GM12878 (cell line): ENCODE measurements around the gene IFT122. TPM values are rescaled to one million over a fixed set of nuclear protein-coding genes. Genes with fewer than 3 reads are reported as not detected.

Experiments used
- ATAC-seq: fragments of 200-7000 bp; cut with Tn5 transposase; 3 replicates; pipeline ENCODE4 v1.9.1; 2020; ENCODE audit warnings: mild to moderate bottlenecking, moderate library complexity
- BruUV-seq: library from RNA; stranded (reverse); fragments of 400-500 nt; replicated peaks from 2 replicates; lab custom pipeline; 2021; lab: Mats Ljungman, UMichigan
- CTCF ChIA-PET: fragments of 300-600 bp; sonication (Branson Sonifier 250); formaldehyde crosslinking; extraction: SDS; loops from one replicate; lab custom pipeline; 2021; ENCODE audit warnings: inconsistent platforms; lab: Yijun Ruan, JAX
- POLR2A ChIA-PET: fragments of 350-600 bp; formaldehyde crosslinking; extraction: SDS; loops from one replicate; lab custom pipeline; 2021; ENCODE audit warnings: inconsistent platforms; lab: Charles Lee
- RAD21 ChIA-PET: fragments of 300-600 bp; sonication (Branson Sonifier 250); formaldehyde crosslinking; loops from one replicate; lab custom pipeline; 2023; ENCODE audit warnings: antibody characterized with exemption; ENCODE audit not compliant: unreplicated experiment; lab: Charles Lee
- SMC1A ChIA-PET: fragments of 300-600 bp; sonication (Branson Sonifier 250); formaldehyde crosslinking; loops from one replicate; lab custom pipeline; 2023; ENCODE audit not compliant: unreplicated experiment, uncharacterized antibody; lab: Charles Lee
- DNase-seq: peaks from one replicate; pipeline ENCODE4 v3.0.0-alpha.2; 2011; ENCODE audit warnings: low read depth, low spot score
- FAIRE-seq: peaks from 3 replicates; lab custom pipeline; 2011; peaks lifted over from hg19 to GRCh38; lab: Jason Lieb, UNC
- H2AFZ ChIP-seq: 2 replicates; pipeline ENCODE4 v1.6.0; 2011; ENCODE audit warnings: low read depth, low read length, control low read depth; ENCODE audit not compliant: control insufficient read depth
- H3K27ac ChIP-seq: 2 replicates; pipeline ENCODE4 v1.5.1; 2011; ENCODE audit warnings: control low read depth; ENCODE audit not compliant: control insufficient read depth, insufficient read depth
- H3K27me3 ChIP-seq, 2 experiments: replicated peaks in 1 of 2; 2 replicates each; pipeline versions ENCODE4 v1.6.0 to v1.6.1; 2011; ENCODE audit warnings: low read length in 1 of 2; ENCODE audit not compliant: control insufficient read depth in 2 of 2, insufficient read depth in 2 of 2
- H3K36me3 ChIP-seq, 2 experiments: 2 replicates each; pipeline ENCODE4 v1.5.1; 2011; ENCODE audit warnings: low read length in 1 of 2; ENCODE audit not compliant: control insufficient read depth in 2 of 2, insufficient read depth in 2 of 2
- H3K4me1 ChIP-seq: 2 replicates; pipeline ENCODE4 v1.6.1; 2011; ENCODE audit warnings: mild to moderate bottlenecking, low read length, moderate library complexity, mixed read lengths; ENCODE audit not compliant: control insufficient read depth, insufficient read depth
- H3K4me2 ChIP-seq: 2 replicates; pipeline ENCODE4 v1.6.0; 2011; ENCODE audit warnings: control low read depth; ENCODE audit not compliant: control insufficient read depth, insufficient read depth
- H3K4me3 ChIP-seq: fragments of 200-600 bp; sonication (generic); 2 replicates; pipeline ENCODE4 v1.5.1; 2016
- H3K79me2 ChIP-seq: 2 replicates; pipeline ENCODE4 v1.6.0; 2011; ENCODE audit warnings: low read length; ENCODE audit not compliant: control insufficient read depth, insufficient read depth
- H3K9ac ChIP-seq: 2 replicates; pipeline ENCODE4 v1.8.0; 2011; ENCODE audit warnings: low read length, control low read depth, mixed read lengths; ENCODE audit not compliant: control insufficient read depth, insufficient read depth
- H3K9me3 ChIP-seq: replicated peaks from 3 replicates; pipeline ENCODE4 v1.5.1; 2011; ENCODE audit warnings: mild to moderate bottlenecking, low read length; ENCODE audit not compliant: control insufficient read depth, insufficient read depth
- H4K20me1 ChIP-seq: 2 replicates; pipeline ENCODE4 v1.6.0; 2011; ENCODE audit not compliant: control insufficient read depth, insufficient read depth
- BCL3 ChIP-seq: IDR thresholded peaks from 2 replicates; pipeline ENCODE4 v1.6.1; 2011; ENCODE audit warnings: borderline replicate concordance, low read depth, mild to moderate bottlenecking, moderate library complexity, low read length; ENCODE audit not compliant: insufficient read depth, poor library complexity, severe bottlenecking
- BCLAF1 ChIP-seq: fragments of 450-650 bp; IDR thresholded peaks from 2 replicates; pipeline ENCODE4 v1.6.1; 2017; ENCODE audit warnings: antibody characterized with exemption, mild to moderate bottlenecking, moderate library complexity
- CREM ChIP-seq: IDR thresholded peaks from 2 replicates; pipeline ENCODE4 v1.6.1; 2014; ENCODE audit warnings: antibody characterized with exemption, low read depth
- EED ChIP-seq: sonication (generic); IDR thresholded peaks from 2 replicates; pipeline ENCODE4 v1.6.1; 2016; ENCODE audit warnings: antibody characterized with exemption, low read depth
- ESRRA ChIP-seq: IDR thresholded peaks from 2 replicates; pipeline ENCODE4 v1.6.1; 2012; ENCODE audit warnings: mild to moderate bottlenecking, low read length, improper control_type of control experiment
- HDAC2 ChIP-seq: fragments of 200-600 bp; sonication (generic); IDR thresholded peaks from 2 replicates; pipeline ENCODE4 v1.6.1; 2017
- KLF5 ChIP-seq: fragments of 450-650 bp; IDR thresholded peaks from 2 replicates; pipeline ENCODE4 v1.6.1; 2014; ENCODE audit warnings: mild to moderate bottlenecking; ENCODE audit not compliant: partially characterized antibody
- NRF1 ChIP-seq: conservative IDR thresholded peaks from 2 replicates; pipeline ENCODE4 v1.6.1; 2011; ENCODE audit warnings: mild to moderate bottlenecking, low read depth, low read length, improper control_type of control experiment
- PAX8 ChIP-seq: fragments of 450-650 bp; IDR thresholded peaks from 2 replicates; pipeline ENCODE4 v1.6.1; 2017; ENCODE audit warnings: mild to moderate bottlenecking, moderate library complexity
- PBX3 ChIP-seq: IDR thresholded peaks from 2 replicates; pipeline ENCODE4 v1.6.1; 2011; ENCODE audit warnings: mild to moderate bottlenecking, low read depth, low read length, moderate library complexity; ENCODE audit not compliant: insufficient replicate concordance
- POLR2A ChIP-seq: IDR thresholded peaks from 2 replicates; pipeline ENCODE4 v1.6.1; 2011; ENCODE audit warnings: low read depth, mild to moderate bottlenecking, low read length
- POLR2AphosphoS2 ChIP-seq: IDR thresholded peaks from 2 replicates; pipeline ENCODE4 v1.6.1; 2011; ENCODE audit warnings: low read depth, mild to moderate bottlenecking, low read length, improper control_type of control experiment, moderate library complexity
- RAD21 ChIP-seq: IDR thresholded peaks from 2 replicates; pipeline ENCODE4 v1.6.1; 2011; ENCODE audit warnings: mild to moderate bottlenecking, low read depth, low read length, moderate library complexity; ENCODE audit not compliant: insufficient read depth
- RUNX3 ChIP-seq: IDR thresholded peaks from 2 replicates; pipeline ENCODE4 v1.6.1; 2012; ENCODE audit warnings: low read length, inconsistent platforms
- SMAD5 ChIP-seq: IDR thresholded peaks from 2 replicates; pipeline ENCODE4 v1.6.1; 2016; ENCODE audit warnings: antibody characterized with exemption, low read depth
- SRF ChIP-seq, 2 experiments: IDR thresholded peaks; 2 replicates each; pipeline ENCODE4 v1.6.1; 2011; ENCODE audit warnings: low read depth in 2 of 2, low read length in 2 of 2, mild to moderate bottlenecking in 1 of 2, moderate library complexity in 1 of 2
- WGBS: methylation state at CpG from one replicate; pipeline ENCODE4 v1.1.6; 2016; ENCODE audit warnings: low lambda C conversion rate; ENCODE audit not compliant: insufficient replicate concordance, insufficient coverage; ENCODE audit errors: missing lambda C conversion rate; 5-methylcytosine and 5-hydroxymethylcytosine counted together
- in situ Hi-C: fragments of 300-500 bp; cut with MboI; formaldehyde crosslinking; loops from 9 replicates; pipeline ENCODE4 v1.14.3; 2018; ENCODE audit warnings: mixed read lengths
- intact Hi-C: fragments of 100-400 bp; cut with micrococcal nuclease; formaldehyde crosslinking; loops from one replicate; pipeline ENCODE4 v1.14.2; 2022; ENCODE audit not compliant: unreplicated experiment
- polyA plus RNA-seq, 11 experiments: library from polyadenylated mRNA; depleted of rRNA in 4 of 11; unstranded in 6 of 11; stranded (reverse) in 5 of 11; fragments of >200 nt; fragmentation: Nextera tagmentation in 4 of 11; fragmentation: Illumina TruSeq in 1 of 11; extraction: Ambion mirVana in 4 of 11; extraction: Trizol in 1 of 11; gene quantifications; 1 replicate in 1 of 11; 2 replicates in 10 of 11; pipeline versions ENCODE4 v1.2.1 to v1.2.3, GENCODE V29; 2011 to 2016; ENCODE audit warnings: inconsistent platforms in 2 of 11, missing spikeins in 2 of 11, low read depth in 1 of 11
- total RNA-seq, 4 experiments: library from RNA; depleted of rRNA in 3 of 4; stranded (reverse); fragments of >200 nt in 3 of 4; fragmentation: Illumina TruSeq in 1 of 4; extraction: Trizol in 1 of 4; gene quantifications; 2 replicates each; pipeline versions ENCODE4 v1.2.1 to v1.2.3, GENCODE V29; 2013 to 2021

IFT122 gene
- total and polyA plus RNA-seq, 10 of the 15 experiments (the other 5 are each of a cell fraction or from before 2014, with no cell fraction given) = 1.8 to 19.2 (median 8.4) TPM

- no peak for TF ChIP-seq SRF (IDR thresholded peaks at IDR 0.05; ENCODE audit: low read depth in 2 of 2, low read length in 2 of 2)
Measured at GRCh38 chr3:129519896-129520715, 80.1 kb downstream of the IFT122 start (continued).

- no TSS peak for BruUV-seq
- POLR2A ChIA-PET = no interaction called here
- no peaks in the 10 kb centered on the region; a peak in 1 of 4 replicates for H3K36me3 ChIP-seq
- no peaks in the 10 kb centered on the region for H3K27me3 ChIP-seq
- no peak for DNase-seq
- in situ Hi-C loops = no loop called here
- no peak overlapping the region for H3K4me3 ChIP-seq
- no peak overlapping the region for H3K27ac ChIP-seq
- RAD21 ChIA-PET = no interaction called here
- ATAC-seq = no peak
- no peaks in the 10 kb centered on the region for H3K79me2 ChIP-seq
- peaks cover 6% of the 10 kb centered on the region for H3K4me1 ChIP-seq
- 16% methylated on average over 4 of the region's 4 CpGs for WGBS
- no peak for FAIRE-seq
- H3K9ac ChIP-seq = no peak overlapping the region
- CTCF ChIA-PET = no interaction called here
- no peaks in the 10 kb centered on the region for H3K9me3 ChIP-seq
- TF ChIP-seq CREM = no peak
- TF ChIP-seq NRF1 = no peak
- TF ChIP-seq BCLAF1 = no peak
- no peak for TF ChIP-seq POLR2AphosphoS2
- TF ChIP-seq EED = no peak
- TF ChIP-seq RAD21 = no peak
- no peak for TF ChIP-seq HDAC2
- TF ChIP-seq SMAD5 = no peak
- no peak for TF ChIP-seq POLR2A
- no peak for TF ChIP-seq ESRRA
- TF ChIP-seq PBX3 = no peak
- TF ChIP-seq BCL3 = no peak
- no peak for TF ChIP-seq PAX8
- no peak for TF ChIP-seq KLF5
- no peak for TF ChIP-seq RUNX3
- TF ChIP-seq, all 136 proteins: peak for 0
- SMC1A ChIA-PET = interaction anchor here (0.9 kb wide), 1 partner anchor 32 kb away, joined by 3 read pairs; no protein-coding TSS in a partner anchor
- no peak overlapping the region for H3K4me2 ChIP-seq
- H4K20me1 ChIP-seq = no peaks in the 10 kb centered on the region
- no peak overlapping the region for H2AFZ ChIP-seq
- intact Hi-C loops = no loop called here
Measured at GRCh38 chr3:129520960-129521359, 80.9 kb downstream of the IFT122 start.
